ENCODE results near the gene REXO1. TPM values are rescaled to one million over a fixed set of nuclear protein-coding genes. Genes with fewer than 3 reads are reported as not detected.

The REXO1 gene
- total RNA-seq, 1 donor from 2014 or later: 17.7 TPM

DNA sequence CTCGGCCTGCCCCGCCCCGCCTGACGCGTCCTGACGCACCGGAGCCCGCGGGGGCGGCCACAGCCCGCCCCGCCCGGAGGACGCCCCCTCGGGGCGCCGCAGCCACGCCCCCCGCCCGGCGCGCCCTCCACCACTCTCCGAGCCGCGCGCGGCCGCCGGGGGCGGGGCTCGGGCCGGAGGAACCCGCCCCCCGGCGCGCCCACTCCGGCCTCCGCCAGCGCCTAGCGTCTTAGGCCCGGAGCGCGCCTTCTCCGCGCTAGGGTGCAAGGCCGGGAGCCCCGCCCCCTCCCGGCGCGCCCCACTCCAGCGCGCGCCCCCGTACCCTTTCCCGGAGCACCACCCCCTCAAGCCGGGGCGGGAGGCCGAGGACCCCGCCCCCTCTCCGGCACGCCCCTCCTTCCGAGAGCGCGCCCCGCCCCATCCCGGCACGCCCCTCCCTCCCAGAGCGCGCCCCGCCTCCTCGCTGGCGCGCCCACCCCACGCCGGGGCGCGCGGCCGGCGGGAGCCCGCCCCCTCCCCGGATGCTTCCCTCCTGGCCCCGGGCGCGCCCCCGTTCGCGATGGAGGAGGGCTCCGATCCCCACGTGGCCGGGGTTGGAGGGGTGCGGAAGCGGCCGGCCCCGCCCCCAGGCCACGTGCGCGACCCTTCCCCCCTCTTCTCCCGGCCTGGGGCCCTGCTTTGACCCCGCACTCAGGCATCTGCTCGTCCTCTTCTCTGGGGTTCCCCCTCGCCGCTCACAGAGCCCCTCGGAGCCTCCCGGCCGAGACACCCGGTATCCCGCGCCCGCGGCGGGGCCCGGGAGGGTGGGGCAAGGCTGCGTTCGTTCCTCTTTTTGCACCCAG is 15.6 kb upstream of the REXO1 start:
- no peak for TF ChIP-seq CTCF (IDR thresholded peaks at IDR 0.05; ENCODE audit: borderline replicate concordance)
- Histone ChIP-seq H3K4me1 (peaks cover 50% of the 10 kb centered on the region), H3K27ac (replicated peaks) (peak overlapping the region; percentile 95), H3K4me3 (peak overlapping the region; percentile 96), H3K36me3 (no peaks in the 10 kb centered on the region), H3K9me3 (replicated peaks) (no peaks in the 10 kb centered on the region), H3K27me3 (ENCODE audit: low read depth) (no peaks in the 10 kb centered on the region)
- intact Hi-C loops (cut with micrococcal nuclease): no loop called here
- DNase-seq: peak; percentile 91

DNA sequence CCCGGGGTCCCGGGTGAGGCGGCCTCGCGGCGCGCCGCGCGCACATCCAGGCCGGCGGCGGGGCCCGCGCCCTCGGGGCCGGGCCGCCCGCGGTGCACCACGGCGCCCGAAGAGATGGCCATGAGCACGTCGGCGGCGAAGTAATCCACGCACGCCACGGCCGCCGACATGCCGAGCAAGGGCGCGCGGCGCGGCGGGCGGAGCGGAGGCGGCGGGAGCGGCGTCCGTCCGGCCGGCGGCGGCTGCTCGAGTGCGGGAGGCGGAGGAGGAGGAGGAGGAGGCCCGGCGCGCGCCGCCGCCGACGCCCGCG is 15.0 kb upstream of the REXO1 start, which contains the start of gene KLF16:
TSS of gene KLF16 (minus strand) at position 252 of the 310 bp plus-strand sequence. CDS start at position 170, 82 bp downstream.
- H3K36me3 ChIP-seq: no peaks in the 10 kb centered on the region
- TF ChIP-seq CTCF (IDR thresholded peaks at IDR 0.05; ENCODE audit: borderline replicate concordance): no peak
- peak within 1 kb of the TSS; percentile 95 for H3K27ac ChIP-seq (replicated peaks)
- H3K27me3 ChIP-seq (ENCODE audit: low read depth): no peaks in the 10 kb centered on the region
- no peak for DNase-seq
- no peaks in the 10 kb centered on the region for H3K9me3 ChIP-seq (replicated peaks)
- peaks cover 56% of the 10 kb centered on the region for H3K4me1 ChIP-seq
- peak within 1 kb of the TSS; percentile 96 for H3K4me3 ChIP-seq
- intact Hi-C loops (cut with micrococcal nuclease): no loop called here

GRCh38 chr19:1862424-1863327 is 14.4 kb upstream of the REXO1 start:
- DNase-seq: no peak
- H3K27ac ChIP-seq (replicated peaks): peak overlapping the region; percentile 95
- H3K4me1 ChIP-seq: peaks cover 62% of the 10 kb centered on the region
- TF ChIP-seq CTCF (IDR thresholded peaks at IDR 0.05; ENCODE audit: borderline replicate concordance): no peak
- H3K27me3 ChIP-seq (ENCODE audit: low read depth): no peaks in the 10 kb centered on the region
- peak overlapping the region; percentile 96 for H3K4me3 ChIP-seq
- intact Hi-C loops (cut with micrococcal nuclease): no loop called here
- H3K36me3 ChIP-seq: no peaks in the 10 kb centered on the region
- H3K9me3 ChIP-seq (replicated peaks): no peaks in the 10 kb centered on the region

- H3K27ac ChIP-seq (replicated peaks): peak overlapping the region; percentile 95
- no peaks in the 10 kb centered on the region for H3K9me3 ChIP-seq (replicated peaks)
- TF ChIP-seq CTCF (IDR thresholded peaks at IDR 0.05; ENCODE audit: borderline replicate concordance): no peak
- peaks cover 68% of the 10 kb centered on the region for H3K4me1 ChIP-seq
- H3K36me3 ChIP-seq: no peaks in the 10 kb centered on the region
- peak overlapping the region; percentile 96 for H3K4me3 ChIP-seq
- intact Hi-C loops (cut with micrococcal nuclease): no loop called here
- DNase-seq: no peak
- no peaks in the 10 kb centered on the region for H3K27me3 ChIP-seq (ENCODE audit: low read depth)
These were observed 13.8 kb upstream of the REXO1 start for GRCh38 chr19:1862068-1862423.

- no peak for DNase-seq
- intact Hi-C loops (cut with micrococcal nuclease): no loop called here
- H3K4me3 ChIP-seq: peak overlapping the region; percentile 96
- peak overlapping the region; percentile 95 for H3K27ac ChIP-seq (replicated peaks)
- peaks cover 73% of the 10 kb centered on the region for H3K4me1 ChIP-seq
- no peaks in the 10 kb centered on the region for H3K27me3 ChIP-seq (ENCODE audit: low read depth)
- H3K36me3 ChIP-seq: no peaks in the 10 kb centered on the region
- no peak for TF ChIP-seq CTCF (IDR thresholded peaks at IDR 0.05; ENCODE audit: borderline replicate concordance)
- no peaks in the 10 kb centered on the region for H3K9me3 ChIP-seq (replicated peaks)
These were observed 13.3 kb upstream of the REXO1 start for GRCh38 chr19:1861599-1862031.
